Dendritic cell treated with granulocyte-macrophage colony-stimulating factor and Interleukin-4, amounts not matched to agents 40 ng/mL and 50 ng/mL, for 4 days (primary cell): ENCODE data around the gene MAP3K2.

Experiments used
- H3K27ac Mint-ChIP-seq: one replicate; pipeline ENCODE4 v1.8.0; 2022; ENCODE audit warnings: mild to moderate bottlenecking, mixed read lengths
- H3K27me3 Mint-ChIP-seq: one replicate; pipeline ENCODE4 v1.8.0; 2022; ENCODE audit warnings: mild to moderate bottlenecking, mixed read lengths
- H3K36me3 Mint-ChIP-seq: one replicate; pipeline ENCODE4 v1.8.0; 2022; ENCODE audit warnings: low read depth, mixed read lengths
- H3K4me1 Mint-ChIP-seq: one replicate; pipeline ENCODE4 v1.8.0; 2022; ENCODE audit warnings: low read depth, mixed read lengths
- H3K4me3 Mint-ChIP-seq: one replicate; pipeline ENCODE4 v1.8.0; 2022; ENCODE audit warnings: mild to moderate bottlenecking, moderate library complexity, mixed read lengths
- H3K9me3 Mint-ChIP-seq: one replicate; pipeline ENCODE4 v1.8.0; 2022; ENCODE audit warnings: mixed read lengths
- intact Hi-C: fragments of 100-400 bp; cut with micrococcal nuclease; formaldehyde crosslinking; loops from one replicate; pipeline ENCODE4 v1.15.0; 2022

Gene MAP3K2

DNA sequence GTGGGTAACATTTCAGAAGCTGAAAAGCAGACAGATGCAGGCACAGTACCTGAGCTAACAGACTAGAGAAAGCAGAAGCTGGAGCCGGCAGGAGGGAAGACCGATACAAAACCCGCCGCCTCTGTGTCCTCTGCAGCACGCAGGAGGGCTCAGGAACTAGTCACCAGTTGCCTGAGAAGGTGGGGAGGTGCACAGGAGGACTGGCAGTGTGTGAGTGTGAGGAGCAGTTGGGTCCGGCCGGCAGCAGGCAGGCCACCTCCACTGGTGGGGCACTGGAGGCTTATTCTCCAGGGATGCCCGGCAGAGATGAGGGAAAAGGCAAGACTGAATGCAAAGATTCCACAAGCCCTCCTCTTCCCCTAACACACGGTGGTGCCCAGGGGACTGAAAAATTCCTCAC lies 112.0 kb downstream of the MAP3K2 start:
- no peaks in the 10 kb centered on the region for H3K27me3 Mint-ChIP-seq
- peak overlapping the region; percentile 95 for H3K27ac Mint-ChIP-seq
- intact Hi-C loops: no loop called here
- H3K4me1 Mint-ChIP-seq: peaks cover 54% of the 10 kb centered on the region
- H3K36me3 Mint-ChIP-seq: peaks cover 94% of the 10 kb centered on the region
- H3K9me3 Mint-ChIP-seq: no peaks in the 10 kb centered on the region
- no peak overlapping the region for H3K4me3 Mint-ChIP-seq

DNA sequence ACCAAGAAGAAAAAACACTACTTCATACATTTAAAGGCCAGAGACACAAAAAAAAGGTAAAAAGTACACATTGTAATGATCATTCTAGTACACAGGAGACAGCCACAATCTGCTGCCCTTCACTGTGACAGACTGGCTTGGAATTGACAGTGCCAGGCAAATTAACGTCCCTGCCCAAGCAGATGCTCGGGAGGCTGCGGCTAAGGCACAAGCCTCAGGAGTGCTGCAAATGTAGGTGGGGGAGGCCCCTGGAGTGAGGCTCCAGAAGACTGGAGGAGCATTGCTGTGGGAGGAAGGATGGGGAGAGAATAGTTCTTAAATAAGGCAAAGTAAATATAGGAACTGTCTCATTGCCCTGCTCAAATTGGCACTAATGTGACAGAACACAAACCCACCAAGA lies 112.4 kb downstream of the MAP3K2 start:
- H3K27me3 Mint-ChIP-seq: no peaks in the 10 kb centered on the region
- H3K36me3 Mint-ChIP-seq: peaks cover 94% of the 10 kb centered on the region
- peak overlapping the region; percentile 95 for H3K27ac Mint-ChIP-seq
- intact Hi-C loops: no loop called here
- no peak overlapping the region for H3K4me3 Mint-ChIP-seq
- peaks cover 50% of the 10 kb centered on the region for H3K4me1 Mint-ChIP-seq
- H3K9me3 Mint-ChIP-seq: no peaks in the 10 kb centered on the region

DNA sequence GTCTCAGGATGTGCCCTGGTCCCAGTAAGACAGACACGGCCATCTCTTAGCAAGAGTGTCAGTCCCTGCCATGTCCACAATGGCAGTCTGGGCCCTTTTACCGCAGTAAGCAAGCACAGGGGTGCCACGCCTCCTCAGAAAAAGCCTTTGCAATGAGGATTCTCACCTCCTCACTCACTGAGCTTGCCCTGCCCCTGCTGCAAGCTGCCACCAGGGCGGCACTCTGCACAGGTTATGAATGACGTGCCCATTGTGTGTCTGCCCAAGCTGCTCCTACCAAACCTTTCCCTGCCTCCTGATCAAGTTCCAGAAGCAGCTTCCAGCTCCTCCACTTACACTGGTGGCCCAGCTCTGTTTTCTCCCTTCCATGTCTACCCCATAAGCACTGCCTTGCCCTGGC lies 117.1 kb downstream of the MAP3K2 start:
- Mint-ChIP-seq H3K4me1 (peaks cover 4% of the 10 kb centered on the region), H3K27ac (no peak overlapping the region), H3K9me3 (no peaks in the 10 kb centered on the region), H3K4me3 (no peak overlapping the region), H3K27me3 (no peaks in the 10 kb centered on the region), H3K36me3 (peaks cover 100% of the 10 kb centered on the region)
- intact Hi-C loops: no loop called here

DNA sequence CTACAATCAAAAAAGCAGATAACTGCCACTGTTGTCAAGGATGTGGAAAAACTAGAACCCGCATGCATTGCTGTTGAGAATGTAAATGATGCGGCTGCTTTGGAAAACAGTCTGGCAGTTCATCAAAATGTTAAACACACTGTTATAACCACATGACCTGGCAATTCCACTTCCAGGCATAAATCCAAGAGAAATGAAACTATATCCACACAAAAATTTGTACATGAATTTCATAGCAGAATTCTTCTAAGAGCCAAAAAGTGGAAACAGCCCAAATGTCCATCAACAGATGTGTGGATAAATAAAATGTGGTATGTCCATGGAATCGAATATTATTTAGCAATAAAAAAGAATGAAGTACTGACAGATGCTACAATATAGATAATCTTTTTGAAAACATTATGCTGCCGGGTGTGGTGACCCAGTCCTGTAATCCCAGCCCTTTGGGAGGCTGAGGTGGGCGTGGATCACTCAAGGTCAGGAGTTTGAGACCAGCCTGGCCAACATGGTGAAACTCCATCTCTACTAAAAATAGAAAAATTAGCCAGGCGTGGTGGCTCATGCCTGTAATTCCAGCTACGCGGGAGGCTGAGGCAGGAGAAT lies 125.9 kb downstream of the MAP3K2 start:
- no peaks in the 10 kb centered on the region for H3K27me3 Mint-ChIP-seq
- H3K9me3 Mint-ChIP-seq: no peaks in the 10 kb centered on the region
- H3K27ac Mint-ChIP-seq: no peak overlapping the region
- peaks cover 98% of the 10 kb centered on the region for H3K36me3 Mint-ChIP-seq
- intact Hi-C loops: no loop called here
- H3K4me3 Mint-ChIP-seq: no peak overlapping the region
- no peaks in the 10 kb centered on the region for H3K4me1 Mint-ChIP-seq

DNA sequence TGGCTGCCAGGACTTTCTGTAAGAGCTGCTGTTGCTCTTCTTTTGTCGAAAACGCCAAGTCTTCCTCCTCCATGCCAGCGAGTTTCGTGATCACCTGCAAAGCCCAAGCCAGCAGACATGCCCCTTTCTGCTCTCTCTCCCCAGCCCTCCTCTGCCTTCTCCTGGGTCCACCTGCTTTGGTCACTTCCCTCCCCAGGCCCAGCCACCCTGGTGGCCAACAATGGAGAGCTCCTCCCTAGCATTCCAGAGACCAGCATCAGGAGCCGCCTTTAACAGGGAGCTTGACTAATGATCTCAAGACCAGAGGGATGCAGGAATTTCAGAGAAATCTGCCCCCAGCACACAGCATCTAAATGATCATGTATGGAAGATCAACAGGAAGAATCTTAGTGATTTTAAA lies 128.4 kb downstream of the MAP3K2 start:
- intact Hi-C loops: no loop called here
- Mint-ChIP-seq H3K9me3 (no peaks in the 10 kb centered on the region), H3K27ac (no peak overlapping the region), H3K36me3 (peaks cover 87% of the 10 kb centered on the region), H3K4me3 (no peak overlapping the region), H3K4me1 (no peaks in the 10 kb centered on the region), H3K27me3 (no peaks in the 10 kb centered on the region)

DNA sequence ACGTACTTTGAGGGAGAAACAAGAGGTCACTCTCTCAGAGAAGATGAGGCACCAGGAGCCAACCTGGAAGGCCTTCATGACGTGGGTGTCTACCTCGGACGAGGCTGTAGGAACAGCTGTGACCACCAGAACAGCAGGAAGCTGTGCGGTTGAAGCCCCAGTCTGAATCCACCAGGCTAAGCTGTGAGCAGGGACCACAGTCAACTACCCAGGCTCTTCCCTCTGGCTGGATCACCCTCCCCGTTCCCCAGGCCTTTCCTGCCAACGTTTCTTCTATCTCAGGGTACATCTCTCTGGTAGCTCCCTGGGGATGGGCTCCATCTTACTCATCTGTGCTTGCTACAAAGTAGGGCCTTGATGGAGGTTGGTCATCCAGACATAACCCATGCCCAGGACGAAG lies 130.9 kb downstream of the MAP3K2 start:
- no peak overlapping the region for H3K27ac Mint-ChIP-seq
- intact Hi-C loops: no loop called here
- no peaks in the 10 kb centered on the region for H3K4me1 Mint-ChIP-seq

DNA sequence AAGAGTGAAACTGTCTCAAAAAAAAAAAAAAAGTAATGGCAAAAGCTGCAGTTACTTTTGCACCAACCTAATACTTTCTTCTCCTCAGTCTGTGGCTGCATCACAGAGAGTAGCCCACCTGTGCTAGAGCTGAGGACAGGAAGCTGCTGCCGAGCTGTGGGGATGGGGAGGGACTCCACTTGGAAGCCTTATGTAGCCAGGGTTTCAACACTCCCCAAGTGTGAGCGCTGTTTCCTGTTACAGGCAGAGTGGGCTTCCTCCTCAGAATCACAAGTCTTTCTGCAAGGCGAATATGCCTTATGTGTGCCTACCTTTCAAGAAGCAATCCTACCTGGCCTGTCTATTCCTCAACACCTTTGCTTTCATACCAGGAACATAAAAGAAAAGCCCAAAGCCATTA lies 131.4 kb downstream of the MAP3K2 start:
- Mint-ChIP-seq H3K4me1 (no peaks in the 10 kb centered on the region), H3K9me3 (no peaks in the 10 kb centered on the region), H3K27me3 (no peaks in the 10 kb centered on the region), H3K27ac (no peak overlapping the region), H3K4me3 (no peak overlapping the region), H3K36me3 (peaks cover 59% of the 10 kb centered on the region)
- intact Hi-C loops: no loop called here

More for the DNA sequence above, 130.9 kb downstream of the MAP3K2 start:
- Mint-ChIP-seq H3K4me3 (no peak overlapping the region), H3K27me3 (no peaks in the 10 kb centered on the region), H3K36me3 (peaks cover 64% of the 10 kb centered on the region), H3K9me3 (no peaks in the 10 kb centered on the region)

DNA sequence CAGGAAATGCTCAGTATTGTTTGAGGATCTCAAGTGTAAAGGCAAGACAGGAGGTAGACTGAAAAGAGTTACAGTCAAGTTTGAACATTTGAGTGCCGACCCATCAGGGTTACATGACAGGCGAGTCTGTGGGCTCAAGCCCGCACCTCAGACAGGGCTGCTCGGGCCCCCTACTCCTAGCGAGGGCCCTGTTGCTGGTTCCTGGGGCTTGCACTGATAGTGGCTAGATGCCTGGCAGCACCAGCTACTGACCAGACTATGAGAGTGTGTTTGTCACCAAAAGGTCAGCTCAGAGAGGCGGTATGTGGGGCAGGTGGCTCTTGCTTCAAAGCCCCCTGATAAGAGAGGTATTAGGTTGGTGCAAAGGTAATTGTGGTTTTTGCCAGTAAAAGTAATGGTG lies 132.1 kb downstream of the MAP3K2 start:
- H3K4me3 Mint-ChIP-seq: no peak overlapping the region

DNA sequence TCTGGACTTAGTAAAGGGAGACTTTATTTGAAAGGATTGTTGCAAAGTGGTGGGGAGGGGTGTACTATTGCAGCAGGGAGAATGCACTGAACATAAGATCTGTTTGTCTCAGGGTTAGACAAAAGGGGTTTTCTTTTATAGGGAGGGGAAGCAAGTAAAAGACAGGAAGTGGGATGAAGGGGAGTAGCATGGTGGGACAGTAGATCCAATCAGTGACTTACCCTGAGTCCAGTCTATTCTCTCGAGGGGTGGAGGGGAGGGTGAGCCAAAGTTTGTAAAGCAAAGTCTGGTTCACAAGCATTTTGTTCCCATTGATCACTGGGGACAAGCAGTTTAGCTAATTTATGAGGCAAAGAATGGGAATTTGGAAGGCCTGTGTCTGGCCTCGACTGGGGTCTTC lies 132.6 kb downstream of the MAP3K2 start:
- Mint-ChIP-seq H3K27me3 (no peaks in the 10 kb centered on the region), H3K9me3 (no peaks in the 10 kb centered on the region), H3K4me1 (no peaks in the 10 kb centered on the region), H3K27ac (no peak overlapping the region), H3K36me3 (peaks cover 47% of the 10 kb centered on the region), H3K4me3 (no peak overlapping the region)
- intact Hi-C loops: no loop called here

More for the DNA sequence above, 132.1 kb downstream of the MAP3K2 start:
- Mint-ChIP-seq H3K36me3 (peaks cover 53% of the 10 kb centered on the region), H3K27ac (no peak overlapping the region), H3K4me1 (no peaks in the 10 kb centered on the region), H3K27me3 (no peaks in the 10 kb centered on the region), H3K9me3 (no peaks in the 10 kb centered on the region)
- intact Hi-C loops: no loop called here

DNA sequence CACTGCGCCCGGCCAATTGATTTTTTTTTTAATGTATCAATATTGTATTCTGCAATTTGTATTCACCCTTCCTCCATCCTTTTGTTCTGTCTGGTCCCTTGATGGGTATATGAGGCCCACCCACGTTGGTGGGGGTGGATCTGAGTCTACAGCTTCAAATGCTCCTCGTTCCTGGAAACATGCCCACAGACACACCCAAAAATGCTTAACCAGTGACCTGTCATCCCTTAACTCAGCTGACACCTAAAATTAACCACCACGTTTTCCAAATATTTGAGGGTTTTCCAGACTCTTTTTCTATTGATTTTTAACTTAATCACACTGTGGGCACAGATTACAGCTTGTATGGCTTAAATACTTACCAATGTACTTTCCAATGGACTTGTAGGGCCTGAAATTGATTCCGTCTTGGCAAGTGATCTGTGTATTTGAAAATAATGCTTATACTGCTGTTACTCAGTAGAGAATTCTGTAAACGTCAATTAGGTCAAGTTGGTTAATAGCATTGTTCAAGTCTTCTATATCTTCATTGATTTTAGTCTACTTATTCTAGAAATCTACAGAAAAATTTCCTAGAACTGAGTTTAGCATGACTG lies 133.3 kb downstream of the MAP3K2 start:
- Mint-ChIP-seq H3K4me1 (no peaks in the 10 kb centered on the region), H3K36me3 (peaks cover 40% of the 10 kb centered on the region), H3K27ac (no peak overlapping the region), H3K9me3 (no peaks in the 10 kb centered on the region), H3K4me3 (no peak overlapping the region), H3K27me3 (no peaks in the 10 kb centered on the region)
- intact Hi-C loops: no loop called here
